MG63 (cell line): ENCODE measurements around the gene OCRL. TPM values are rescaled to one million over a fixed set of nuclear protein-coding genes. Genes with fewer than 3 reads are reported as not detected.

Source experiments
- DNase-seq: peaks from one replicate; pipeline ENCODE4 v3.0.0-alpha.2; 2020
- H3K27me3 ChIP-seq: fragments of 250-450 bp; sonication (Bioruptor Pico); 2 replicates; pipeline ENCODE4 v1.5.1; 2020; ENCODE audit warnings: mild to moderate bottlenecking, moderate library complexity
- H3K36me3 ChIP-seq: fragments of 250-450 bp; sonication (Bioruptor Pico); 2 replicates; pipeline ENCODE4 v1.5.1; 2020; ENCODE audit warnings: mild to moderate bottlenecking, moderate library complexity
- H3K4me3 ChIP-seq: fragments of 250-450 bp; sonication (Bioruptor Pico); 2 replicates; pipeline ENCODE4 v1.5.1; 2020; ENCODE audit warnings: mild to moderate bottlenecking, moderate library complexity
- H3K9me3 ChIP-seq: fragments of 250-450 bp; sonication (Bioruptor Pico); 2 replicates; pipeline ENCODE4 v1.5.1; 2020; ENCODE audit warnings: mild to moderate bottlenecking, moderate library complexity
- total RNA-seq: library from RNA; depleted of rRNA; stranded (reverse); fragments of >200 nt; shearing (Covaris generic); gene quantifications from 2 replicates; pipeline ENCODE4 v1.2.3, GENCODE V29; 2014; ENCODE audit warnings: low replicate concordance; rRNA removed

OCRL gene
- 26.6 and 27.6 TPM in 2 replicates for total RNA-seq

GRCh38 chrX:129540068-129540653, at the start of gene OCRL:
OCRL (plus strand) TSS chrX:129540259; CDS start chrX:129540440, 181 bp downstream.
- Histone ChIP-seq H3K9me3 (no peaks in the 10 kb centered on the region), H3K27me3 (no peaks in the 10 kb centered on the region), H3K4me3 (peak within 1 kb of the TSS; percentile 71), H3K36me3 (peaks cover 4% of the 10 kb centered on the region; the same call in 1 of the 2 replicates)
- peak; percentile 68 for DNase-seq

GRCh38 chrX:129490330-129490729, 49.7 kb upstream of the OCRL start:
- Histone ChIP-seq H3K36me3 (no peaks in the 10 kb centered on the region), H3K9me3 (no peaks in the 10 kb centered on the region), H3K27me3 (no peaks in the 10 kb centered on the region), H3K4me3 (no peak overlapping the region)
- DNase-seq = no peak

- no peaks in the 10 kb centered on the region for H3K36me3 ChIP-seq
- no peaks in the 10 kb centered on the region for H3K27me3 ChIP-seq
- DNase-seq = peak; percentile 0
- no peak overlapping the region for H3K4me3 ChIP-seq
- H3K9me3 ChIP-seq = no peaks in the 10 kb centered on the region
Measured at GRCh38 chrX:129493643-129494042, 46.4 kb upstream of the OCRL start.

- H3K36me3 ChIP-seq = no peaks in the 10 kb centered on the region
- H3K4me3 ChIP-seq = no peak overlapping the region
- H3K9me3 ChIP-seq = no peaks in the 10 kb centered on the region
- DNase-seq = no peak
- H3K27me3 ChIP-seq = no peaks in the 10 kb centered on the region
Measured at GRCh38 chrX:129494887-129495286, 45.2 kb upstream of the OCRL start.

- no peak for DNase-seq
- H3K4me3 ChIP-seq = no peak overlapping the region
- no peaks in the 10 kb centered on the region for H3K9me3 ChIP-seq
- H3K36me3 ChIP-seq = no peaks in the 10 kb centered on the region
- no peaks in the 10 kb centered on the region for H3K27me3 ChIP-seq
Measured at GRCh38 chrX:129495900-129496299, 44.2 kb upstream of the OCRL start.

GRCh38 chrX:129496625-129497024, 43.4 kb upstream of the OCRL start:
- H3K9me3 ChIP-seq = no peaks in the 10 kb centered on the region
- no peaks in the 10 kb centered on the region for H3K27me3 ChIP-seq
- no peak overlapping the region for H3K4me3 ChIP-seq
- H3K36me3 ChIP-seq = no peaks in the 10 kb centered on the region
- no peak for DNase-seq

GRCh38 chrX:129497146-129497843, 42.8 kb upstream of the OCRL start:
- H3K9me3 ChIP-seq = no peaks in the 10 kb centered on the region
- H3K36me3 ChIP-seq = no peaks in the 10 kb centered on the region
- no peak overlapping the region for H3K4me3 ChIP-seq
- DNase-seq = no peak
- no peaks in the 10 kb centered on the region for H3K27me3 ChIP-seq

GRCh38 chrX:129510331-129510730, 29.7 kb upstream of the OCRL start:
- no peaks in the 10 kb centered on the region for H3K9me3 ChIP-seq
- H3K27me3 ChIP-seq = no peaks in the 10 kb centered on the region
- DNase-seq = no peak
- H3K36me3 ChIP-seq = no peaks in the 10 kb centered on the region
- H3K4me3 ChIP-seq = no peak overlapping the region

GRCh38 chrX:129511689-129512088, 28.4 kb upstream of the OCRL start:
- no peaks in the 10 kb centered on the region for H3K36me3 ChIP-seq
- H3K9me3 ChIP-seq = no peaks in the 10 kb centered on the region
- no peak for DNase-seq
- no peaks in the 10 kb centered on the region for H3K27me3 ChIP-seq
- no peak overlapping the region for H3K4me3 ChIP-seq

- DNase-seq = no peak
- H3K36me3 ChIP-seq = no peaks in the 10 kb centered on the region
- H3K27me3 ChIP-seq = no peaks in the 10 kb centered on the region
Measured at GRCh38 chrX:129512409-129512808, 27.6 kb upstream of the OCRL start.

GRCh38 chrX:129516402-129516801, 23.7 kb upstream of the OCRL start:
- no peaks in the 10 kb centered on the region for H3K27me3 ChIP-seq
- H3K36me3 ChIP-seq = no peaks in the 10 kb centered on the region
- no peak for DNase-seq
- H3K4me3 ChIP-seq = no peak overlapping the region
- no peaks in the 10 kb centered on the region for H3K9me3 ChIP-seq

More at GRCh38 chrX:129512409-129512808, 27.6 kb upstream of the OCRL start:
- Histone ChIP-seq H3K4me3 (no peak overlapping the region), H3K9me3 (no peaks in the 10 kb centered on the region)

GRCh38 chrX:129520151-129520550, 19.9 kb upstream of the OCRL start:
- Histone ChIP-seq H3K36me3 (no peaks in the 10 kb centered on the region), H3K4me3 (no peak overlapping the region), H3K9me3 (no peaks in the 10 kb centered on the region), H3K27me3 (no peaks in the 10 kb centered on the region)
- DNase-seq = no peak

GRCh38 chrX:129522184-129523078, 17.6 kb upstream of the OCRL start:
- H3K9me3 ChIP-seq = no peaks in the 10 kb centered on the region
- H3K27me3 ChIP-seq = no peaks in the 10 kb centered on the region
- no peaks in the 10 kb centered on the region for H3K36me3 ChIP-seq
- H3K4me3 ChIP-seq = peak overlapping the region; percentile 57
- DNase-seq = peak; percentile 61

- peak within 1 kb of the TSS; percentile 57 for H3K4me3 ChIP-seq
- DNase-seq = peak; percentile 30
- H3K27me3 ChIP-seq = no peaks in the 10 kb centered on the region
- no peaks in the 10 kb centered on the region for H3K36me3 ChIP-seq
- H3K9me3 ChIP-seq = no peaks in the 10 kb centered on the region
Measured at GRCh38 chrX:129523079-129523911, 16.8 kb upstream of the OCRL start, which contains the start of gene SMARCA1. SMARCA1 (minus strand) TSS chrX:129523490; CDS start chrX:129523370, 120 bp downstream.

- Histone ChIP-seq H3K4me3 (no peak overlapping the region), H3K27me3 (no peaks in the 10 kb centered on the region), H3K9me3 (no peaks in the 10 kb centered on the region), H3K36me3 (no peaks in the 10 kb centered on the region)
- DNase-seq = no peak
Measured at GRCh38 chrX:129524250-129524850, 15.7 kb upstream of the OCRL start.

- DNase-seq = no peak
- Histone ChIP-seq H3K4me3 (no peak overlapping the region), H3K27me3 (no peaks in the 10 kb centered on the region), H3K9me3 (no peaks in the 10 kb centered on the region), H3K36me3 (no peaks in the 10 kb centered on the region)
Measured at GRCh38 chrX:129525162-129525561, 14.9 kb upstream of the OCRL start.
